Heart right ventricle (tissue), 16 donors: Measurements from ENCODE around the gene CD200R1. TPM values are rescaled to one million over a fixed set of nuclear protein-coding genes. Genes with fewer than 3 reads are reported as not detected.

Experiments used
- ATAC-seq, 8 donors: fragments of 200-7000 bp; cut with Tn5 transposase; one replicate each; pipeline ENCODE4 v1.9.1; 2020; ENCODE audit warnings: mild to moderate bottlenecking in 8 of 8, moderate library complexity in 8 of 8, moderate number of reproducible peaks in 1 of 8
- DNase-seq, 2 donors: peaks; one replicate each; pipeline ENCODE4 v3.0.0-alpha.2; 2020
- H3K27ac ChIP-seq, 10 donors: fragments of 200-600 bp; sonication (generic) in 2 of 10; one replicate each; pipeline versions ENCODE4 v1.5.0 to v1.8.0; 2020 to 2022; ENCODE audit warnings: mild to moderate bottlenecking in 3 of 10
- H3K27me3 ChIP-seq, 7 donors: fragments of 200-600 bp; one replicate each; pipeline ENCODE4 v1.8.0; 2021 to 2022; ENCODE audit warnings: mild to moderate bottlenecking in 2 of 7
- H3K36me3 ChIP-seq, 9 donors: fragments of 200-600 bp; sonication (generic) in 1 of 9; one replicate each; pipeline versions ENCODE4 v1.5.0 to v1.8.0; 2020 to 2022; ENCODE audit warnings: mild to moderate bottlenecking in 2 of 9
- H3K4me1 ChIP-seq, 9 donors: fragments of 200-600 bp; sonication (generic) in 1 of 9; one replicate each; pipeline versions ENCODE4 v1.5.0 to v1.8.0; 2020 to 2022; ENCODE audit warnings: mild to moderate bottlenecking in 4 of 9
- H3K4me3 ChIP-seq, 10 donors: fragments of 200-600 bp; sonication (generic) in 2 of 10; one replicate each; pipeline versions ENCODE4 v1.5.0 to v1.8.0; 2020 to 2022; ENCODE audit warnings: mild to moderate bottlenecking in 7 of 10, moderate library complexity in 2 of 10
- H3K9me3 ChIP-seq, 11 donors: fragments of 200-600 bp in 10 of 11; sonication (generic) in 2 of 11; one replicate each; pipeline versions ENCODE4 v1.5.0 to v1.8.0; 2013 to 2022; ENCODE audit warnings: mild to moderate bottlenecking in 2 of 11, control low read depth in 1 of 11, moderate library complexity in 1 of 11
- WGBS, 2 donors: extraction: QIAGEN DNeasy Blood & Tissue Kit; methylation state at CpG; one replicate each; pipeline ENCODE4 v1.1.7; 2013; ENCODE audit warnings: inconsistent platforms in 1 of 2; 5-methylcytosine and 5-hydroxymethylcytosine counted together
- intact Hi-C, 10 donors: fragments of 100-400 bp; cut with DNase I; formaldehyde crosslinking; loops; one replicate each; pipeline versions ENCODE4 v1.11.1 to v1.14.2; 2022
- polyA plus RNA-seq, 2 donors: library from polyadenylated mRNA; stranded (reverse); fragments of 200-250 nt; gene quantifications; one replicate each; pipeline ENCODE4 v1.2.3, GENCODE V29; 2013
- total RNA-seq, 10 donors: library from RNA; stranded (reverse); fragmentation: NEBNext Ultra II Directional in 3 of 10; extraction: Animal tissue kit (Norgen Biotek cat#: 25700) in 3 of 10; gene quantifications; one replicate each; pipeline versions ENCODE4 v1.2.1 to v1.2.4, GENCODE V29; 2021 to 2023
- TF ChIP-seq, protein P1 (sequence below), 9 donors: fragments of 200-600 bp; sonication (generic) in 2 of 9; IDR thresholded peaks; one replicate each; pipeline versions ENCODE4 v1.5.0 to v1.8.0; 2021 to 2022; ENCODE audit warnings: antibody characterized with exemption in 9 of 9, mild to moderate bottlenecking in 5 of 9, moderate library complexity in 1 of 9
- donor health status: Arrhythmogenic right ventricular cardiomyopathy.
- donor health status: ischemic (EF 13 %, LVEDD 7.1; RV severe dilation, severe dysfunction).
- donor health status: healthy with polysubstance abuse.
- donor health status: DM: no; HTN: yes; CAD: no.
- donor health status: DM: no; HTN: no; CAD: no.
- donor health status: ischemic (EF 25% LVEDD 6.9; RV normal size, moderate dysfunction).
- donor health status: ischemic (EF 25% LVEDD 5.7; RV mildly dilated, moderate dysfunction).
- donor health status: healthy.
- donor health status: DM: yes; HTN: yes; CAD: no.
- donor health status: Ischemic cardiomyopathy.
- donor health status: ischemic (EF 35%, LVEDD 5.7; RV mildly dilated, moderate dysfunction).
- donor health status: nonischemic (EF 11% LVEDD 7.7; RV severe dilation, severe dysfunction).
- donor health status: DM: yes; HTN: yes; CAD: no.
- donor health status: PGD.
- donor health status: ischemic (EF 29% LVEDD 5.4; RV normal size, mild dysfunction).
- donor health status: nonischemic (EF 23%, LVEDD 6.1; RV moderate dilation, normal function).

Gene CD200R1
- total and polyA plus RNA-seq, 12 donors: 0.07 to 2.6 (median 0.45) TPM

DNA sequence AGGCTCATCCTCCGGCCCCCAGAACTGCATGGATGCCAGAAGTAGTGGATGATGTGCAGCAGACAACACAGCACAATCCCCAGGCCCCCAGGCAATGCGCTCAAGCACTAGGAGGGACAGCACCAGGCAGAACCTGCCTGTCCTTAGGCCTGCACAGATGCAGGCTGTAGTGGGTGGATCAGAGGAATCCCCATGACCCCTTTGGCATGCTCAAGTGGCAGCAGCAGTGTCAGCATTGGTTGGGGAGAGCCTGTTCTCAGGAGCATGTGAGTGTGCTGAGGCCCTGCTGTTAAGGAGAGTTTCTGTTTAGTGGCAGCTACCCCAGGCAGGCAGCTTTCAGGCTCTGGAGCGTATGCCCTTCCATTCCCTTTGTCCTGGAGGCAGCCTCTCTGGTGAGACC, 103.2 kb downstream of the CD200R1 start:
- ATAC-seq: no peak
- peaks cover 0 to 4% (median 0%) of the 10 kb centered on the region in 9 donors for H3K4me1 ChIP-seq
- 82 to 83% methylated on average over 3 of the region's 3 CpGs for WGBS, 2 donors
- H3K9me3 ChIP-seq: peaks cover 0 to 49% (median 18%) of the 10 kb centered on the region in 11 donors
- no peak overlapping the region for H3K27ac ChIP-seq
- H3K4me3 ChIP-seq: no peak overlapping the region
- no peaks in the 10 kb centered on the region for H3K27me3 ChIP-seq
- DNase-seq: no peak
- TF ChIP-seq, protein P1, sequence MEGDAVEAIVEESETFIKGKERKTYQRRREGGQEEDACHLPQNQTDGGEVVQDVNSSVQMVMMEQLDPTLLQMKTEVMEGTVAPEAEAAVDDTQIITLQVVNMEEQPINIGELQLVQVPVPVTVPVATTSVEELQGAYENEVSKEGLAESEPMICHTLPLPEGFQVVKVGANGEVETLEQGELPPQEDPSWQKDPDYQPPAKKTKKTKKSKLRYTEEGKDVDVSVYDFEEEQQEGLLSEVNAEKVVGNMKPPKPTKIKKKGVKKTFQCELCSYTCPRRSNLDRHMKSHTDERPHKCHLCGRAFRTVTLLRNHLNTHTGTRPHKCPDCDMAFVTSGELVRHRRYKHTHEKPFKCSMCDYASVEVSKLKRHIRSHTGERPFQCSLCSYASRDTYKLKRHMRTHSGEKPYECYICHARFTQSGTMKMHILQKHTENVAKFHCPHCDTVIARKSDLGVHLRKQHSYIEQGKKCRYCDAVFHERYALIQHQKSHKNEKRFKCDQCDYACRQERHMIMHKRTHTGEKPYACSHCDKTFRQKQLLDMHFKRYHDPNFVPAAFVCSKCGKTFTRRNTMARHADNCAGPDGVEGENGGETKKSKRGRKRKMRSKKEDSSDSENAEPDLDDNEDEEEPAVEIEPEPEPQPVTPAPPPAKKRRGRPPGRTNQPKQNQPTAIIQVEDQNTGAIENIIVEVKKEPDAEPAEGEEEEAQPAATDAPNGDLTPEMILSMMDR (IDR thresholded peaks at IDR 0.05): no peak
- intact Hi-C loops: no loop called here
- no peaks in the 10 kb centered on the region for H3K36me3 ChIP-seq

Other genes starting within 250 kb of the CD200R1 start
- not detected for gene CD200R1L, start 128.2 kb downstream of the CD200R1 start, total RNA-seq
- gene CD200R1L, start 128.2 kb downstream of the CD200R1 start, polyA plus RNA-seq: not detected
- gene GTPBP8, start 15.9 kb upstream of the CD200R1 start, total RNA-seq: 10 to 100 TPM; 19.7 to 31.3 (median 26.3) TPM
- 10 to 100 TPM in 1 of 2 donors, 1 to 10 TPM in 1; 4.7 to 16.1 TPM for gene GTPBP8, start 15.9 kb upstream of the CD200R1 start, polyA plus RNA-seq
- gene BOC, start 236.5 kb upstream of the CD200R1 start, total RNA-seq: 10 to 100 TPM in 1 of 10 donors, 1 to 10 TPM in 9; 2.9 to 13.9 (median 5.4) TPM
- gene BOC, start 236.5 kb upstream of the CD200R1 start, polyA plus RNA-seq: 1 to 10 TPM; 2.1 to 3.8 TPM